ENCODE measurements around the gene SERINC3.
"Not testable (repeated sequence)": the region's sequence is repeated elsewhere in the genome, so short reads cannot be mapped to it uniquely, and the experiment has no call there.

DNA sequence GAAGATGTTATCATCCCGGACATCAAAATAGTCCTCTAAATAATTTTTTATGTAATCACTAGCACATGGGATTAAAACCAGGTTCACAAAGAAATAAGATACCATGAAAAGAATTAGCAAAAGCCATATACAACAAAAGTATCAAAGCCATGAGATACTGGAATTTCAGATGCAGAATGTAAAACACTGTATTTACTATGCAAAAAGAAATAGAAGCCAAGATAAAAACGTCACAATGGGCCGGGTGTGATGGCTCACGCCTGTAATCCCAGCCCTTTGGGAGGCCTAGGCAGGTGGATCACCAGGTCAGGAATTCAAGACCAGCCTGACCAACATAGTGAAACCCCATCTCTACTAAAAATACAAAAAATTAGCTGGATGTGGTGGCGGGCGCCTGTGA, 38.9 kb upstream of the SERINC3 start:
- TF ChIP-seq, protein P1, sequence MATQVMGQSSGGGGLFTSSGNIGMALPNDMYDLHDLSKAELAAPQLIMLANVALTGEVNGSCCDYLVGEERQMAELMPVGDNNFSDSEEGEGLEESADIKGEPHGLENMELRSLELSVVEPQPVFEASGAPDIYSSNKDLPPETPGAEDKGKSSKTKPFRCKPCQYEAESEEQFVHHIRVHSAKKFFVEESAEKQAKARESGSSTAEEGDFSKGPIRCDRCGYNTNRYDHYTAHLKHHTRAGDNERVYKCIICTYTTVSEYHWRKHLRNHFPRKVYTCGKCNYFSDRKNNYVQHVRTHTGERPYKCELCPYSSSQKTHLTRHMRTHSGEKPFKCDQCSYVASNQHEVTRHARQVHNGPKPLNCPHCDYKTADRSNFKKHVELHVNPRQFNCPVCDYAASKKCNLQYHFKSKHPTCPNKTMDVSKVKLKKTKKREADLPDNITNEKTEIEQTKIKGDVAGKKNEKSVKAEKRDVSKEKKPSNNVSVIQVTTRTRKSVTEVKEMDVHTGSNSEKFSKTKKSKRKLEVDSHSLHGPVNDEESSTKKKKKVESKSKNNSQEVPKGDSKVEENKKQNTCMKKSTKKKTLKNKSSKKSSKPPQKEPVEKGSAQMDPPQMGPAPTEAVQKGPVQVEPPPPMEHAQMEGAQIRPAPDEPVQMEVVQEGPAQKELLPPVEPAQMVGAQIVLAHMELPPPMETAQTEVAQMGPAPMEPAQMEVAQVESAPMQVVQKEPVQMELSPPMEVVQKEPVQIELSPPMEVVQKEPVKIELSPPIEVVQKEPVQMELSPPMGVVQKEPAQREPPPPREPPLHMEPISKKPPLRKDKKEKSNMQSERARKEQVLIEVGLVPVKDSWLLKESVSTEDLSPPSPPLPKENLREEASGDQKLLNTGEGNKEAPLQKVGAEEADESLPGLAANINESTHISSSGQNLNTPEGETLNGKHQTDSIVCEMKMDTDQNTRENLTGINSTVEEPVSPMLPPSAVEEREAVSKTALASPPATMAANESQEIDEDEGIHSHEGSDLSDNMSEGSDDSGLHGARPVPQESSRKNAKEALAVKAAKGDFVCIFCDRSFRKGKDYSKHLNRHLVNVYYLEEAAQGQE (IDR thresholded peaks at IDR 0.05; ENCODE audit: unreplicated experiment) = not testable (repeated sequence)
- TF ChIP-seq, protein P2, sequence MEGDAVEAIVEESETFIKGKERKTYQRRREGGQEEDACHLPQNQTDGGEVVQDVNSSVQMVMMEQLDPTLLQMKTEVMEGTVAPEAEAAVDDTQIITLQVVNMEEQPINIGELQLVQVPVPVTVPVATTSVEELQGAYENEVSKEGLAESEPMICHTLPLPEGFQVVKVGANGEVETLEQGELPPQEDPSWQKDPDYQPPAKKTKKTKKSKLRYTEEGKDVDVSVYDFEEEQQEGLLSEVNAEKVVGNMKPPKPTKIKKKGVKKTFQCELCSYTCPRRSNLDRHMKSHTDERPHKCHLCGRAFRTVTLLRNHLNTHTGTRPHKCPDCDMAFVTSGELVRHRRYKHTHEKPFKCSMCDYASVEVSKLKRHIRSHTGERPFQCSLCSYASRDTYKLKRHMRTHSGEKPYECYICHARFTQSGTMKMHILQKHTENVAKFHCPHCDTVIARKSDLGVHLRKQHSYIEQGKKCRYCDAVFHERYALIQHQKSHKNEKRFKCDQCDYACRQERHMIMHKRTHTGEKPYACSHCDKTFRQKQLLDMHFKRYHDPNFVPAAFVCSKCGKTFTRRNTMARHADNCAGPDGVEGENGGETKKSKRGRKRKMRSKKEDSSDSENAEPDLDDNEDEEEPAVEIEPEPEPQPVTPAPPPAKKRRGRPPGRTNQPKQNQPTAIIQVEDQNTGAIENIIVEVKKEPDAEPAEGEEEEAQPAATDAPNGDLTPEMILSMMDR (conservative IDR thresholded peaks at IDR 0.05; ENCODE audit: low read depth in 2 of 2) = not testable (repeated sequence)
- TF ChIP-seq EZH2phosphoT487 (IDR thresholded peaks at IDR 0.05; ENCODE audit: unreplicated experiment); POLR2AphosphoS5 (IDR thresholded peaks at IDR 0.05; ENCODE audit: low read depth): not testable (repeated sequence)

Data from GM23338 (cell line).